Measurements from ENCODE around the gene ZNF423.

DNA sequence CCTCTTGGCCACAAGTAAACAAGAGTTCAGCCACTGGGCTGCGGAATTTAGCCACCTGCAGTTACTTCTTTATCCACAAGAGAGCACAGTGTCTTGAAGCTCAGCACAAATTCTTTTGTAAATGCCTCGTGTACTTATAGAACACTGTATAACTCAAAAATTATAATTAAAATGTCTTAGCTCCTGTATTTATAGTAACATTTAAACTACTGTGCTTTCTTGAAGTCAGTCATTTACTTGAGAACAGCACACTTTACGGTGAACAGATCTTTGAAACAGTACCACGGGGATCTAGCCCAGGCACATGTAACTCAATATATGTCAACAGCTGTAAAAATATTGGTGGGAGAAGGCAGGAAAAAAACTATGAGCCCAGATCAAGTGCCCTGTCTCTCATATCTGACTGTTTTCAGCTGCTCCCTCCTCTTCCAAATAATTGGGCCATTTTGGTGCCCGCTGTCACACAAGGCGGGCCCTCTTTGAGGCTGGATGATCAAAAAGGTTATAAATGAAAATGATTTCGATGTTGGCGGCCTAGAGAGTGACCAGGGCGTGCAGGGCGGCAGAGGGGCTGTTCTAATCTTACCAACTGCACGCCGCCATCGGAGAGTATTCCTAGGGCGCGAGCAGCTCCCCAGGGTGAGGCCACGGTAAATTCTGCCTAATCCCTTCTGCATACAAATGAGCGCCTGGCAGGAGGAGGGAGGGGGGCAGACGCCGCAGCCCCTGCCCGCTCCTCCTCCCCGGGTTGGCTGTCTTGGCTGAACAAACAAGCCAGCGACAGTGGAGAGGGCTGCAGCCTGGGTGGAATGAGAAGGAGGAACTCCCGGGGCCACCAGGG is 299.1 kb downstream of the ZNF423 start:
- TF ChIP-seq, protein P1, sequence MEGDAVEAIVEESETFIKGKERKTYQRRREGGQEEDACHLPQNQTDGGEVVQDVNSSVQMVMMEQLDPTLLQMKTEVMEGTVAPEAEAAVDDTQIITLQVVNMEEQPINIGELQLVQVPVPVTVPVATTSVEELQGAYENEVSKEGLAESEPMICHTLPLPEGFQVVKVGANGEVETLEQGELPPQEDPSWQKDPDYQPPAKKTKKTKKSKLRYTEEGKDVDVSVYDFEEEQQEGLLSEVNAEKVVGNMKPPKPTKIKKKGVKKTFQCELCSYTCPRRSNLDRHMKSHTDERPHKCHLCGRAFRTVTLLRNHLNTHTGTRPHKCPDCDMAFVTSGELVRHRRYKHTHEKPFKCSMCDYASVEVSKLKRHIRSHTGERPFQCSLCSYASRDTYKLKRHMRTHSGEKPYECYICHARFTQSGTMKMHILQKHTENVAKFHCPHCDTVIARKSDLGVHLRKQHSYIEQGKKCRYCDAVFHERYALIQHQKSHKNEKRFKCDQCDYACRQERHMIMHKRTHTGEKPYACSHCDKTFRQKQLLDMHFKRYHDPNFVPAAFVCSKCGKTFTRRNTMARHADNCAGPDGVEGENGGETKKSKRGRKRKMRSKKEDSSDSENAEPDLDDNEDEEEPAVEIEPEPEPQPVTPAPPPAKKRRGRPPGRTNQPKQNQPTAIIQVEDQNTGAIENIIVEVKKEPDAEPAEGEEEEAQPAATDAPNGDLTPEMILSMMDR (IDR thresholded peaks at IDR 0.05; ENCODE audit: low read depth, low read length, poor library complexity, severe bottlenecking), result peak; percentile 54
- no peak for TF ChIP-seq EZH2phosphoT487 (IDR thresholded peaks at IDR 0.05; ENCODE audit: borderline replicate concordance, low read length)

Measured in DOHH2 (cell line).